Panc1 (cell line): Measurements from ENCODE around the gene CCDC85C.

Experiments
- REST ChIP-seq, 2 experiments: IDR thresholded peaks; 2 replicates each; pipeline ENCODE4 v1.6.1; 2011 to 2012; ENCODE audit warnings: low read depth in 2 of 2, control low read depth in 1 of 2, low read length in 1 of 2, mild to moderate bottlenecking in 1 of 2, moderate library complexity in 1 of 2; ENCODE audit not compliant: insufficient read depth in 1 of 2
- SIN3A ChIP-seq: IDR thresholded peaks from 2 replicates; pipeline ENCODE4 v1.6.1; 2012; ENCODE audit warnings: low read depth, mild to moderate bottlenecking, low read length, moderate library complexity, borderline replicate concordance; ENCODE audit not compliant: insufficient read depth
- TF ChIP-seq, protein P1 (sequence below): fragments of 450-650 bp; IDR thresholded peaks from 2 replicates; pipeline ENCODE4 v1.5.1; 2017; ENCODE audit warnings: mild to moderate bottlenecking

DNA sequence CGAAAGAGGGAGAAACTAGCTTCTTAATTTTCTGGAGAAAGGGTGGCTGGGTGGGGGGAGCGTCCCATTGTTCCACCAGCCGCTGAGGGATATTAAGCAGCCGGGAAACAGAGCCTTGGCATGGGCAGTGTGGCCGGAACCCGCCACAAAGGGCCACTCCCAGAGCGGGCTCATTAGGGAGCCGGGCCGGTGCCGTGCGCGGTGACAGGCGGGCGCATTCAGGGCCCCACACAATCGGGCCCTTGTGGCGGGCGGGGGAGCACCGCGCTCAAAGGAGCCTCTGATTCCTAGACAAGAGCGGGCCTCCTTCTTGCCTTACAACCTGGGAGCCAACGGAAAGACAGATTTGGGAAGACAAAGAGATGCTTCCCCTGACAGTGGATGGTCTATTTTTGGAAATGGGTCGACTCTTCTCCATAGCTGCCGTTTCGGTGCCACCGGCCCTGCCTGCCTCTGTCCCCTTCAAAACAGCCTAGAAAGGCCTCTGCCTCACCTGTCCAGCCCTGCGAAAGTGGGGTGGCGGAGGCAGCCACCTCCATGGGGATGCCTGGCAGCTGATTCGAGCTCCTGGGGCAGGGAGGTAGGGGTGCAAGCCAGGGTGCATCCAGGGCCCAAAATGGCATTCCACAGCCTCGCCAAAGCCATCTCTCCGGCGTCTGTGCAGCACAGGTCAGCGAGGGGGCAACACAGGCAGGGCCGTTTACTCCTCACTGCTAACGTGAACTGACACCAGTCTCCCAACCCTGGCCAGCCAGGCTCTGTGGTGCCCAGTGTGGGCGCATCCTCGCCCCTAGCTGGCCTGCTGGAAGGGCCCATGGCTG lies 10.9 kb downstream of the CCDC85C start:
- TF ChIP-seq, protein P1, sequence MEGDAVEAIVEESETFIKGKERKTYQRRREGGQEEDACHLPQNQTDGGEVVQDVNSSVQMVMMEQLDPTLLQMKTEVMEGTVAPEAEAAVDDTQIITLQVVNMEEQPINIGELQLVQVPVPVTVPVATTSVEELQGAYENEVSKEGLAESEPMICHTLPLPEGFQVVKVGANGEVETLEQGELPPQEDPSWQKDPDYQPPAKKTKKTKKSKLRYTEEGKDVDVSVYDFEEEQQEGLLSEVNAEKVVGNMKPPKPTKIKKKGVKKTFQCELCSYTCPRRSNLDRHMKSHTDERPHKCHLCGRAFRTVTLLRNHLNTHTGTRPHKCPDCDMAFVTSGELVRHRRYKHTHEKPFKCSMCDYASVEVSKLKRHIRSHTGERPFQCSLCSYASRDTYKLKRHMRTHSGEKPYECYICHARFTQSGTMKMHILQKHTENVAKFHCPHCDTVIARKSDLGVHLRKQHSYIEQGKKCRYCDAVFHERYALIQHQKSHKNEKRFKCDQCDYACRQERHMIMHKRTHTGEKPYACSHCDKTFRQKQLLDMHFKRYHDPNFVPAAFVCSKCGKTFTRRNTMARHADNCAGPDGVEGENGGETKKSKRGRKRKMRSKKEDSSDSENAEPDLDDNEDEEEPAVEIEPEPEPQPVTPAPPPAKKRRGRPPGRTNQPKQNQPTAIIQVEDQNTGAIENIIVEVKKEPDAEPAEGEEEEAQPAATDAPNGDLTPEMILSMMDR, result no peak
- TF ChIP-seq REST (IDR thresholded peaks at IDR 0.05; ENCODE audit: insufficient read depth in 1 of 2, low read depth in 2 of 2, low read length in 1 of 2) (no peak), SIN3A (no peak)
